BLaER1 (cell line): ENCODE data around the gene CHTOP.

Experiments used
- H3K27ac ChIP-seq: shearing (Covaris generic); formaldehyde crosslinking; 2 replicates; pipeline ENCODE4 v1.8.1; 2022
- H3K27me3 ChIP-seq: shearing (Covaris generic); formaldehyde crosslinking; 2 replicates; pipeline ENCODE4 v1.8.1; 2022
- H3K36me3 ChIP-seq: shearing (Covaris generic); formaldehyde crosslinking; 2 replicates; pipeline ENCODE4 v1.8.1; 2022
- H3K4me1 ChIP-seq: shearing (Covaris generic); formaldehyde crosslinking; 2 replicates; pipeline ENCODE4 v1.8.1; 2022
- H3K4me2 ChIP-seq: shearing (Covaris generic); formaldehyde crosslinking; 2 replicates; pipeline ENCODE4 v1.8.1; 2022
- H3K4me3 ChIP-seq: shearing (Covaris generic); formaldehyde crosslinking; 2 replicates; pipeline ENCODE4 v1.8.1; 2022
- H3K9ac ChIP-seq: shearing (Covaris generic); formaldehyde crosslinking; 2 replicates; pipeline ENCODE4 v1.8.1; 2022
- H3K9me3 ChIP-seq: shearing (Covaris generic); formaldehyde crosslinking; 2 replicates; pipeline ENCODE4 v1.8.1; 2022
- H4K20me1 ChIP-seq: shearing (Covaris generic); formaldehyde crosslinking; 2 replicates; pipeline ENCODE4 v1.8.1; 2022
- Cebpa-rat ChIP-seq: shearing (Covaris generic); IDR thresholded peaks from 2 replicates; pipeline ENCODE4 v1.8.1; 2022

CHTOP gene

DNA sequence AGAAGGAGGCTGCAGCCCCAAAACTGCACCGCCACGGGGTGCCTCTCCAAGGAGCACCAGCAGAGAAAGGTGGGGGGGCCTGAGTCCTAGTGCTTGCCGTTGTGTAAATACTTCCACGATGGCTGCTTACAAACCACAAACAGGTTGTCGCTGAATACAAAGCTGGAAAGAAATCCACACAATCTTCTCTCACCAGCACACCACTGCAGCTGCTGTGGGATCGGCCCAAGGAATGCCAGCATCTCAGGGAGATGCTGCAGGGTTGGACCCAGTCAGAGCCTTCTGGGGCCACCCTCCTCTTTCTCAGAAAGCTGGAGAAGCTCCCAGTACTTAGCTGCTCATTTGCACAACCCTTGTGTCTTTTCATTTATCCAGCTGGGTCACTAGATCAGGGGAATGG, 14.7 kb upstream of the CHTOP start:
- H3K4me3 ChIP-seq: no peak overlapping the region
- no peak overlapping the region for H3K9ac ChIP-seq
- peaks cover 63% of the 10 kb centered on the region for H3K4me1 ChIP-seq
- no peak for TF ChIP-seq Cebpa-rat
- H4K20me1 ChIP-seq: no peaks in the 10 kb centered on the region
- no peaks in the 10 kb centered on the region for H3K27me3 ChIP-seq
- H3K36me3 ChIP-seq: peaks cover 23% of the 10 kb centered on the region
- no peak overlapping the region for H3K4me2 ChIP-seq
- peaks cover 12% of the 10 kb centered on the region; the same call in 1 of the 2 replicates for H3K9me3 ChIP-seq
- H3K27ac ChIP-seq: no peak overlapping the region

DNA sequence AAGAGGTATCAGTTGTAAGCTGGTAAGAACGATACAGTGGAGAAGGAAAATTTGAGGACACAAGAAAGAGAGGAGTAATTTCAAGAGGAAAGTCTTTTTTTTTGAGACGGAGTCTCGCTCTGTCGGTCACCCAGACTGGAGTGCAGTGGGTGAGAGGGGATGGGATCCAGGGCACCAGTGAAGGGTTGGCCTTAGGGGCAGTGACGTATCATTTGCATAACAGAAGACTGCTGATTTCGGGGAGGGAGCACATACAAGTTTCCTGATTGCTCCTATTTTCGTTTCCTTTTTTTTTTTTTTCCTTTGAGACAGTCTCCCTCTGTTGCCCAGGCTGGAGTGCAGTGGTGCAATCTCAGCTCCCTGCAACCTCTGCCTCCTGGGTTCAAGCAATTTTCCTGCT, 10.8 kb upstream of the CHTOP start:
- H3K4me3 ChIP-seq: 0 out of 2 replicates have a peak overlapping the region, but pooled peaks have one; percentile 4
- peak overlapping the region; percentile 99 for H3K4me2 ChIP-seq
- TF ChIP-seq Cebpa-rat: no peak
- H3K27ac ChIP-seq: peak overlapping the region; percentile 19; the same call in 1 of the 2 replicates
- H3K9ac ChIP-seq: peak overlapping the region; percentile 36; the same call in 1 of the 2 replicates
- peaks cover 12% of the 10 kb centered on the region; the same call in 1 of the 2 replicates for H3K9me3 ChIP-seq
- H3K4me1 ChIP-seq: peaks cover 77% of the 10 kb centered on the region
- peaks cover 30% of the 10 kb centered on the region for H3K36me3 ChIP-seq
- H4K20me1 ChIP-seq: no peaks in the 10 kb centered on the region
- no peaks in the 10 kb centered on the region for H3K27me3 ChIP-seq

- Histone ChIP-seq H4K20me1 (no peaks in the 10 kb centered on the region), H3K9me3 (peaks cover 2% of the 10 kb centered on the region; the same call in 1 of the 2 replicates), H3K4me2 (peak overlapping the region; percentile 99), H3K9ac (no peak overlapping the region), H3K36me3 (peaks cover 13% of the 10 kb centered on the region), H3K27me3 (no peaks in the 10 kb centered on the region), H3K4me1 (peaks cover 88% of the 10 kb centered on the region), H3K4me3 (no peak overlapping the region), H3K27ac (no peak overlapping the region)
- no peak for TF ChIP-seq Cebpa-rat
Measured at GRCh38 chr1:153624965-153625611, 8.8 kb upstream of the CHTOP start.

- H3K27me3 ChIP-seq: no peaks in the 10 kb centered on the region
- H3K36me3 ChIP-seq: peaks cover 8% of the 10 kb centered on the region; the same call in 1 of the 2 replicates
- H4K20me1 ChIP-seq: no peaks in the 10 kb centered on the region
- no peak for TF ChIP-seq Cebpa-rat
- H3K27ac ChIP-seq: peak overlapping the region; percentile 84
- no peaks in the 10 kb centered on the region for H3K9me3 ChIP-seq
- H3K4me1 ChIP-seq: peaks cover 97% of the 10 kb centered on the region
- H3K4me2 ChIP-seq: peak overlapping the region; percentile 99
- H3K4me3 ChIP-seq: peak overlapping the region; percentile 68
- H3K9ac ChIP-seq: peak overlapping the region; percentile 87
Measured at GRCh38 chr1:153626477-153626903, 7.4 kb upstream of the CHTOP start.

- H3K9me3 ChIP-seq: no peaks in the 10 kb centered on the region
- peak within 1 kb of the TSS; percentile 84 for H3K27ac ChIP-seq
- peaks cover 8% of the 10 kb centered on the region; the same call in 1 of the 2 replicates for H3K36me3 ChIP-seq
- H3K4me1 ChIP-seq: peaks cover 96% of the 10 kb centered on the region
- H3K9ac ChIP-seq: peak within 1 kb of the TSS; percentile 87
- no peaks in the 10 kb centered on the region for H3K27me3 ChIP-seq
- H3K4me2 ChIP-seq: peak within 1 kb of the TSS; percentile 99
- H4K20me1 ChIP-seq: no peaks in the 10 kb centered on the region
- peak within 1 kb of the TSS; percentile 68 for H3K4me3 ChIP-seq
- no peak for TF ChIP-seq Cebpa-rat
Measured at GRCh38 chr1:153626904-153627714, 6.8 kb upstream of the CHTOP start, which contains the start of gene S100A13. Gene S100A13, minus strand, starts transcription at chr1:153627505. Its CDS starts 1,033 bp downstream, at chr1:153626472.

DNA sequence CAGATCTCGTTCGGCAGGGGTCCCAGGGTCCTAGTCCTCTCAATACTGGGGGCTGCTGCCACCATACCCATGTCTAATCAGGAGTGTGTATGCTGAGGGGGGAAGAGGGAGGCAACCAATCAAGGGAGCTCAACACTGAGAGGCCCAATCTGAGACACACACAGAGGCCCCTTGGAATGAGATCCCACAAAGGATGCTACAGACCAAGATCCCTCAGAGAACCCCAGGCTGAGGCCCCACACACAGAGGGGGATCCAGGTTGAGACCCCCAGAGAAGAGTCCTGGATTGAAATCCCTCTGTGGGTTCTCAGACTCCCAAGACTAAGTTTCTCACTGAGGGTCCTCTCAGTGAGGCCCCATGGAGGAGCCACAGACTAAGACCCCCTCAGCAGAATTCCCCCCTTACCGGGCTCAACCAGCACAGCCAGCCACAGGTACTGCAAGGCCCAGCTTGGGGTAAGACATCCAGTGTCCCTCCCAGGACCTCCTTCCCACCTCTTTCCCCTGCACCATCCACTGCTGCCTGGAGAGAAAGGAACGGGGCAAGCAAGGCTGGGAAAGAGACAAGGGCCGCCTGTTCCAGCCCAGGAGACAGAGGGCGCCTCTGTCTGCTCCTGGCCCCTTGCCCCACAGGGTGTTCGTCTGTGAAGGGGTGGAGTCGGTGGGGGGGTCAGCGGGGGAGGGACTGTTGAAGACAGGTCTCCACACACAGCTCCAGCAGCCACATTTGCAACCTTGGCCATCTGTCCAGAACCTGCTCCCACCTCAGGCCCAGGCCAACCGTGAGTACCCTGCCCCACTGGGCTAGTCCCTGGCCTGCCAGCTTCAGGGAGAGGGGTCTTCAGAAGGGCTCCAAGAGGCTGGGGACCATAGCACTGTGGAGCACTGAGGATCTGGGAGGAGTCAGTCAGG, 5.9 kb upstream of the CHTOP start, which contains the start of gene S100A1:
TSS of gene S100A1 (plus strand) at position 720 of the 912 bp plus-strand sequence. CDS start 2,088 bp downstream, outside the sequence.
- TF ChIP-seq Cebpa-rat: no peak
- peak within 1 kb of the TSS; percentile 99 for H3K4me2 ChIP-seq
- H3K4me3 ChIP-seq: peak within 1 kb of the TSS; percentile 68
- H3K27me3 ChIP-seq: no peaks in the 10 kb centered on the region
- H3K9ac ChIP-seq: peak within 1 kb of the TSS; percentile 87
- peak within 1 kb of the TSS; percentile 84 for H3K27ac ChIP-seq
- no peaks in the 10 kb centered on the region for H3K9me3 ChIP-seq
- H3K4me1 ChIP-seq: peaks cover 96% of the 10 kb centered on the region
- peaks cover 8% of the 10 kb centered on the region; the same call in 1 of the 2 replicates for H3K36me3 ChIP-seq
- no peaks in the 10 kb centered on the region for H4K20me1 ChIP-seq

DNA sequence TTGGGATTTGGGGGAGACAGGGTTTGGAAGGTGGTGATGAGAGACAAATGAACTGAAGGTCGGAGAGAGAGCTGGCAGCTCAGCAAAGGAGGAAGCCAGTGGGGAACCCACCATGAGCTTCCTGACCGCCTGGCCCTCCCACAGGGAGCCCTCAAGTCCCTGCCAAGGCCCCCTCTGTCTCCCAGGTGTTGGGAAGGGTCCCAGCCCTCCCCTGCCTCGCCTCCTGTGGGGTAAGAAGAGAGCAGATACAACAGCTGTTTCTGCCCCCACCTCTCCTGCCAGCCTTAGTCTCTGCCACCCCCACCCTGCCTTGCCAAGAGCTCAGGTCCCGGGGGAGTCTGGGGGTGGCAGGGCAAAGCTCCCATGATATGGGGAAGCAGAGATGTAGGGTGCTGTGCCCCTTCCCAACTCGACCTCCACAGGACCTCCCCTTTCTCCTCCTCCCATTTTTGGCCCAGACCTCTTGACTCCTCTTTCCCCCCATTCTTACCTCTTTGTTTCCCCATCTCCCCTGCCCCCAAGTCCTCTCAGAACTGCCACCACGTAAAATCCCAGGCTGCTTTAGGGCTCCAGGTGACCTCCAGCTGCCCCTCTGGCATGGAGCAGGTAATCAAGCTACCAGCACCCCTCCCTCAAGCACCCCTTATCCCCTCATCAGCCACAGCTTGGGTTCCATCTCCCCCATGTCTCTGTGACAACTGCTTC, 5.1 kb upstream of the CHTOP start:
- Histone ChIP-seq H3K27me3 (no peaks in the 10 kb centered on the region), H3K4me2 (peak overlapping the region; percentile 99), H3K9me3 (no peaks in the 10 kb centered on the region), H3K9ac (peak overlapping the region; percentile 87), H3K36me3 (peaks cover 8% of the 10 kb centered on the region; the same call in 1 of the 2 replicates), H3K4me1 (peaks cover 94% of the 10 kb centered on the region), H3K27ac (peak overlapping the region; percentile 84), H4K20me1 (no peaks in the 10 kb centered on the region), H3K4me3 (peak overlapping the region; percentile 53)
- no peak for TF ChIP-seq Cebpa-rat

- no peaks in the 10 kb centered on the region for H3K9me3 ChIP-seq
- H3K36me3 ChIP-seq: peaks cover 8% of the 10 kb centered on the region; the same call in 1 of the 2 replicates
- H3K27me3 ChIP-seq: no peaks in the 10 kb centered on the region
- H3K9ac ChIP-seq: peak overlapping the region; percentile 87
- peak overlapping the region; percentile 99 for H3K4me2 ChIP-seq
- TF ChIP-seq Cebpa-rat: no peak
- H3K27ac ChIP-seq: peak overlapping the region; percentile 84
- H3K4me3 ChIP-seq: peak overlapping the region; percentile 53; the same call in 1 of the 2 replicates
- H3K4me1 ChIP-seq: peaks cover 89% of the 10 kb centered on the region
- no peaks in the 10 kb centered on the region for H4K20me1 ChIP-seq
Measured at GRCh38 chr1:153629343-153629665, 4.6 kb upstream of the CHTOP start.
